GM21529 (cell line): ENCODE results near the gene ATP5F1D.

Experiments used
- ATAC-seq: cut with Tn5 transposase; IDR thresholded peaks from one replicate; pipeline ENCODE4 v1.9.1; 2021; ENCODE audit not compliant: unreplicated experiment

ATP5F1D gene

GRCh38 chr19:1220976-1221903 is 20.3 kb upstream of the ATP5F1D start:
- ATAC-seq: no peak

DNA sequence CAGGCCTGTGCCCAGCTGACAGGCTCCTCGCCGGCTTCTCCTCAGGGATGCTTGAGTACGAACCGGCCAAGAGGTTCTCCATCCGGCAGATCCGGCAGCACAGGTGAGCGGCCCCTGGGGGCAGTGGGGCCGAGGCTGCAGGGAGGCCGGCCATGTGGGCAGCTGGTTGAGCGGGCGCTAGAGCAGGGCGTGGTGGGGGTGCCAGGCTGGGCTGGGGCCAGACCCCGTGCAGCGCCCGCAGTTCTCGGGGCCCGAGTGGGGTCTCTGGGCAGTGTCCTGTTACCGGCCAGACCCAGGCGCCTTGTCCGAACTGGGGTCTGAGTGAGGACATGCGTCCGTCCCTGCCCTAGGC is 19.7 kb upstream of the ATP5F1D start:
- ATAC-seq: no peak

DNA sequence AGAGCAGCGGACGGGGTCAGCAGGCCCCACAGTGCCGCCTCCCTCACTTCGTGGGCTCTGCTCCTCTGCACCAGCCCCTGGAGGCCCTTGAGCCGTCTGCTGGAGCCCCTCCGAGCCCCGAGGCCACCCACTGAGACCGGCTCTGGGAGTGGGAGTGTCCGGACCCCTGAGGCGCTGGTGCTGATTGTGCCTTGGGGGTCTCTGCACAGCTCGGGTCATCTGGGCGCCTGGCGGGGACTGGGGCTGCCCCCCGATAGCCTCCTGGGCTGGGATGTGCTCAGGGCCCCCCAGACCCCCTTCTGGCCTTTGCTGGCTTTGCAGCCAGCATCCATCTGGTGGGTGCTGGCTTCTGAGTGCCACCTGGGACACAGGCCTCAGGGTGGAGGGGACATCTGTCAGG is 19.2 kb upstream of the ATP5F1D start:
- ATAC-seq: no peak

DNA sequence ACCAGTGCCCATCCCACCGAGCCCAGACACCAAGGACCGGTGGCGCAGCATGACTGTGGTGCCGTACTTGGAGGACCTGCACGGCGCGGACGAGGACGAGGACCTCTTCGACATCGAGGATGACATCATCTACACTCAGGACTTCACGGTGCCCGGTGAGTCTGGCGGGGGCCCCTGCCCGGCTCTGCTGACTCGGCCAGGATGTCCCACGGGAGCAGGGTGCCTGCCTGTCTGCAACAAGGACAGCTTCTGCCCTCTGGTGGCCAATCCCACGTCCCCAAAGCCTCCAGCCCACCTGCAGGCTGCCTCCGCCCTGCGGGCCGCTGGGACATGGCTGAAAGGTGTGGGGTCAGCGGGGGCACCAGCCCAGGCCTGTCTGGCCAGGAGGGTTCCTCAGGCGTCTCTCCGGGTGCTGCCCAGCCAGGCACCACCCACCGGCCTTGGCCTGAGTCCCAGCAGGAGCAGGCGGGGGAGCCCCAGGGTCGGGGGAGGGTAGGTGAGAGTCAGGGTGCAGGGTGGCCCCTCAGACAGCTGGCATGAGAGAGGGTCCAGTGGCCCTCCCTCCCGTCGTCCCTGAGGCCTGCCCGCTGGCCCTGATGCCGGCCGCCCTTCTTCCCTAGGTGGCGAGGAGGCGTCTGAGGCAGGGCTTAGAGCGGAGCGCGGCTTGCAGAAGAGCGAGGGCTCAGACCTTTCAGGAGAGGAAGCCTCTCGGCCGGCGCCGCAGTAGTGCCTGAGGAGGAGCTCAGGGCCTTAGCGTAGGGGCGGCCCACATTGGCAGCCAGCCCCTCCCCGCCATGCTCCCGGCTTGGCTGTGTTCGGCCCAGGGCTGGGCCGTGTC is 18.3 kb upstream of the ATP5F1D start:
- no peak for ATAC-seq

- ATAC-seq: no peak
These were observed 17.3 kb upstream of the ATP5F1D start for GRCh38 chr19:1224047-1224825.

DNA sequence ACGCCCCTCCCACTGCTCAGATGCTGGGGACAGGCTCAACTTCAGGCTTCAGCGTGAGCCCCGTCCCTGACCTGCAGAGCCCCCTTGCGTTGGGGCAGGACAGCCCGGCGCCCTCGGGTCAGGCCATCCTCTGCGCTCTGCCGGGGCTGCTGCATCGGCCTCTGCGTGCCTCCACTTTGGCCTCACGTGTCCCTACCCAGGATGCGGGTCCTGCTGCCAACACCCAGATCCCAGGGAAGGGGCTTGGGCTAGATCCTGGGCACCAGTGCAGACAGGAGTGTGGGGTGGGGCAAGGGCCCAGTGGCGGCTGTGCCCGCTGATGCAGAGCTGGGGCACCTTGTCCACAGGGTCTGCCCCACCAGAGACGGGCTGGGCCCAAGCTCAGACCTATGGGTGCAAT is 16.7 kb upstream of the ATP5F1D start:
- ATAC-seq: no peak

- ATAC-seq: no peak
These were observed 15.9 kb upstream of the ATP5F1D start for GRCh38 chr19:1225440-1226226.

- ATAC-seq: no peak
These were observed 15.4 kb upstream of the ATP5F1D start for GRCh38 chr19:1226227-1226518.

- ATAC-seq: no peak
These were observed 14.8 kb upstream of the ATP5F1D start for GRCh38 chr19:1226522-1227303.

- no peak for ATAC-seq
These were observed 14.1 kb upstream of the ATP5F1D start for GRCh38 chr19:1227304-1228054.

DNA sequence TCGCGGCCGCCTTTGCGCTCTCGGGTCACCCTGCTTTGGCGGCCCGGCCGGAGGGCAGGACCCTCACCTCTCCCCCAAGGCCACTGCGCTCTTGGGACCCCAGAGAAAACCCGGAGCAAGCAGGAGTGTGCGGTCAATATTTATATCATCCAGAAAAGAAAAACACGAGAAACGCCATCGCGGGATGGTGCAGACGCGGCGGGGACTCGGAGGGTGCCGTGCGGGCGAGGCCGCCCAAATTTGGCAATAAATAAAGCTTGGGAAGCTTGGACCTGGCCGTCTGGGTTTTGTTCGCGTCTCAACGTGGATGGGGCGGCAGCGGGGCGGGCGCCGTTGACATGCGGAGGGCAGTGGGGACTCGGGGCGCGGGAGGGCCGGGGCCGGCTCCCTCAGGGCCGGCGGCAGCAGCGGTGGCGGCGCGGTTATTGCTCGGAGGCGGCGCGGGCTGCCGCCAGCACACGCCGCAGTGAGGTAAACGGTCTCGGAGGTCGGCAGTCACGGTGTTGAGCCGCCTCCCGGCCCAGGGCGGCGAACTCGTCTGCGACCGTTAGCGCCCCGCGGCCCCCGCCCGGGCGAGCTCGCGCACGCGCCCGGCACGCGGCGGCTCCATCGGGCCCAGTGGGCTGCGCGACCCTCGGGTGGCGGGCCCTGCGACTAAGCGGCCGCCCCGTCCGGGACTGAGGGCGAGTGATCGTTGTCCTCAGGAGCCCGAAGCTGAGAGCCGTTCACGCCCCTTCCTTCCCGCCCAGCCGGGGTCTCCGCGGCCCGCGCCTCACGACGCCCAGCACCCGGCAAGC is 13.2 kb upstream of the ATP5F1D start:
- no peak for ATAC-seq

- no peak for ATAC-seq
These were observed 12.3 kb upstream of the ATP5F1D start for GRCh38 chr19:1229056-1229923.

DNA sequence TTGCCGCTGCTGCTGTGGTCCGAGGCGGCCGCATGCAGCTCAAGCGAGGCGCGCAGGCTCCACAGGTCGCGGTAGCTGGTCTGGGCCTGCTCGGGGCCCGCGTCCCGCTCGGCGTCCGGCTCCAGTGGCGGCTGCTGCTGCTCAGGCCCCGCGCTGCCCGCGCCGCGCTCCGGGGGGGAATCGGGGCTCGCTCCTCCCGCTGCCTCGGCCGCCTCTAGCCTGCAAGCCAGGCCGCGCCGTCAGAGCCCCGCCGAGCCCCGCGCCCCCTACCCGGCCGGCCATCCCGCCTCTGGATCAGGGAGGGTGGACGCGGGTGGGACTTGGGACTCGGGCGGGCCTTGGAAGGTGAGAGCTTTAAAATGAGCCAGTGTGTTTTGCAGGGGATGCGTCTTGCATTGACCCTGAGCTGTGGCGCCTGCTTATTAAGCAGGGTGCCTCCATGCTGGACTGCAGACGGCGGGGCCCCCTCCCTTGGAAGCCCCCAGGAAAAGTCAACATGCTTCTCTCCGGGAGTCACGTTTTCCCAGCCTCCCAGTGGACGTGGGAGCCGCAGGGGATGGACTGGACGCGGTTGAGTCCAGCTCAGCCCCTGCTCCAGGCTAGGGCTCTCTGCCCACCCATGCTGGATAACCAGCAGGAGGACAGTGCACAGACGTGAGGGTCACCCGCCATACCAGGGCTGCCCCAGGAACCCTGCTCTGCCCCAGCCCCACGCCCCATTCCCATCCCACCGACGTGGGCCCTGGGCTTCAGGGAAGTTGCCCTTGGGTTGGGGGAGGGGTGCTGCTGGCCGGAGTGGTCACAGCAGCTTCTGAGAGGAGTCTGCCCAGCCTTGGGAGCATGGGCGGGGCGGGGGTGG is 11.4 kb upstream of the ATP5F1D start:
- ATAC-seq: no peak

DNA sequence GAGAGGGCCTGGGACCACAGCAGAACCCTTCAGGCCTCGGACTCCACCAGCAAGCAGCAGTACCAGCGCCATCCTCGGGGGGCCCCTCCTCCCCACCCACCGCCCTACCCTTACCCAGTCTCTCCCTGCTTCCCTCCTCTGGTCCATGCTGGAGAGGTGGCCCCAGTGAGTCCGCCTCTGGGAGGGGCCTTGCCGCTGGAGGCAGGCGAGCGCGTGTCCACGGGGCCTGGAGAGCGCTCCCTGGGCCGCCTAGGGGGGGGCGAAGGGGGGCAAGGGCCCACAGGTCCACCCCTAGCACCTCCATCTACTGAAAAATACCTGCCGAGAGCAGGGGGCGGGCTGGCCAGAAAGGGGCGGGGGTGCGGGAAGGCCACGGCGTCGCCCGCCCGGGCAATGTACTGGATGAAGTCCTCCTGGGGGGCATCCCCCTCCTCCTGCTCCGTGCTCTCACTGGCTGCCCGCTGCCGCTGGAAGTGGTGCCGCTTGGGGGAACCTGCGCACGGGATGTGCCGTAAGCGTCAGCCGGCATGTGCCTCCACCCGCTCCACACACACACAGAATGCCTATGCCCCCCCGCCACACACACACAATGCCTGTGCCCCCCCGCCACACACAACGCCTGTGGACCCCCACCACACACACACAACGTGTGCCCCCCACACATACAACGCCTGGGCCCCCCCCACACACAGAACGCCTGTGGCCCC is 10.6 kb upstream of the ATP5F1D start:
- ATAC-seq: no peak

DNA sequence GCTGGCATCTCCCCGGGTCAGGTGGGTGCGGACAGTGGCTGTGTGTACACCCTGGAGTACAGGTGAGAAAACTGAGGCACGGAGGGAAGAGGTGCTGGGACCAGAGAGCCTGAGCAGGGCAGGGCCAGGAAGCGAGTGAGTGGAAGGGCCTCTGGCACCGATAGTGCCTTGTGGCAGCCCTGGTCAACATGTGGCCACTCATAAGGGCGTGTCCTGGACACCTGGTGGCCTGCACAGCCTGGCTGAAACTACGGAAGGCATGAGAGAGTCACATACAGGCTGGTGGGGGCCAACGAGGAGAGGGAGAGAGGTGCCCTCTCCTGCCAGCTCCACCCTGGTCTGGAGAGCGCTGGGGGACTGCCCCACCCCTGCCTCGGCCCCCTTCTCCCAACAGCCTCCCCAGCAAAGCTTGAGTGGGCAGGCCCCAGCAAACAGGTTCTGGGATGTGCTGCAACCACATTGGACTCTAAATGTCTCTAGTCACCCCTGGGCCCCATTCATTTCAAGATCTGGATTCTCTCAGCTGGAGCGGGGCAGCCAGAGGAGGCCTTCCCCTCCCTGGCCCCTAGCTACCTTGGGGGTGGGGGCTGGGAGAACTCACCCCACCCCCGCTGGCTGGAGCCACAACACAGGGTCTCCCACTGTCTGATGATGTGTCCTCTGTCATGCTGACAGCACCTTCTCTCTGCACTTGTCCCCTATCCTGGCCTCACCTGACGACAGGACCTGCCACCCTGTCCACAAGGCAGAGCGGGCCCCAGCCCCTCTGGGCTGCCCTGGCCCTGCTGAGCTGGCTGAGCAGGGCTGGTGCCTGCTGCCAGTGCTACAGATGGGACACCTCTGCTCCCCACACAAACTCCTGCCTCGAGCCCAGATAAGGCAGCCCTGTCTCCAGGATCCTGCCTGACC is 9.6 kb upstream of the ATP5F1D start:
- ATAC-seq: no peak
